ENCODE measurements around the gene FGF4.
"Not testable (repeated sequence)": the region's sequence is repeated elsewhere in the genome, so short reads cannot be mapped to it uniquely, and the experiment has no call there.

The FGF4 gene

DNA sequence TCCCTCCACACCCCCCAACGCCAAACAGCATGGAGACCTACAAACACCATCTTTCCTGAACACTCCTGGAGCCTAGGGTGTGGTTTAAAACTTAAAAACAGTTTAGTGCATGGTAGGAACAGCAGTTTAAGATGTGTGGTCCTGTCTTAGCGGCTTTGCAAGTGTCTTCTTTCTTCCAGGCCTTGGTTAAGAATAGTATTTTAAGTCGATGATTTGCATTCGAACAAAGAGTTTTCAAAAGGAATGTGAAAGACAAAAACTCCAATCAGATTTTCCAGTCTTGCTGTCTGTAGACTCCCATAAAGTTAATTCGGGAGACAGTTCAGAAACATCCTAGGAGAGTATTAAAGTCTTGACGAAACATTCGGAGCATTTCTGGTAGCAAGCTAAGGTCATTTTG, 3.7 kb downstream of the FGF4 start:
- no peak for DNase-seq

DNA sequence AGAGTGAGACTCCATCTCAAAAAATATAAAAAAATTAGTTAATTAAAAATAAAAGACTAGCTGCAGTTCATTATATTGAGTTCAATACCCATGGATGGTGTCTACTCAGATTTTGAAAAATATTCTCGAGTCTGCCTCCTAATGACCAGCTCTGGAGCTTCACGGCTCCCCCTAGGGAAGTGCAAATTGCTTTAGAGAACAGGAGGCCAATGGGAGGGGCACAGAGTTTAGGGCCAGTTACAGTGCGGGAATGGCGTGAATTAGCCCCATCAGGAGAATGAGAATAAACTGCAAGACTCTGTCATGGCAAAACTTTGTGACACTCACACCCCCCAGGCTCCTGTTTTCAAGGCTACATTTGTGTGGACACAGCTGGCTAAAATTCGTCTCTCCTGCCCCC, 4.6 kb downstream of the FGF4 start:
- DNase-seq, result no peak

DNA sequence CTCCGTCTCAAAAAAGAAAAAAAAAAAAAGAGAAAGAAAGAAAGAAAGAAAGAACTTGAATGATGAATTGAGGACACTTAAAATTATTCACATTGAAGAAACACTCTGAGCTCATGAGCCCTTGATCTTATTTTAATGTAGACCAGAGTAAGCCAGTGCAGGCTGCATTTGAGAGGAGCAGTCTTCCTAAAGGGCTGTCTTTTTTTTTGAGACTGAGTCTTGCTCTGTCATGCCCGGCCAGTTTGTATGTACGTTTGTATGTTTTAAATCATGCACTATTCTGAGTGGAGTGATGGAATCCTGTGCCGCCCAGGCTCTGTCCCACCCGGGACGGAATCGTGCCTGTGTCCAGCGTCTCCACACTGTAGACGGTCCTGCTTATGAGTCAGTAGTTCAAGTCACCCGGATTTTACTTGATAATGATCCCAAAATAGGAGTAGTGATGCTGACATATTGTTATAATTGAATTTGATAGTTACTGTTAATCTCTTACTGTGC, 9.6 kb downstream of the FGF4 start:
- no peak for DNase-seq

DNA sequence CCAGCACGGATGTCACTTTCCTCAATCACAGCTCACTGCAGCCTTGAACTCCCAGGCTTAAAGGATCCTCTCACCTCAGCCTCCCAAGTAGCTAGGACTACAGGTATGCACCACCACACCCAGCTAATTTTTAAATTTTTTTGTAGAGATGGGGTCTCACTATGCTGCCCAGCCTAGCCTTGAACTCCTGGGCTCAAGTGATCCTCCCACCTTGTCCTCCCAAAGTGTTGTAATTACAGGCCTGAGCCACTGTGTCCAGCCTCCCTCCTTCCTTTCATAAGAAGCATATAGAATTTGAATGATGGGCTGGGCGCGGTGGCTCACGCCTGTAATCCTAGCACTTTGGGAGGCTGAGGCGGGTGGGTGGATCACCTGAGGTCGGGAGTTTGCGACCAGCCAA, 10.2 kb downstream of the FGF4 start:
- not testable (repeated sequence) for DNase-seq

DNA sequence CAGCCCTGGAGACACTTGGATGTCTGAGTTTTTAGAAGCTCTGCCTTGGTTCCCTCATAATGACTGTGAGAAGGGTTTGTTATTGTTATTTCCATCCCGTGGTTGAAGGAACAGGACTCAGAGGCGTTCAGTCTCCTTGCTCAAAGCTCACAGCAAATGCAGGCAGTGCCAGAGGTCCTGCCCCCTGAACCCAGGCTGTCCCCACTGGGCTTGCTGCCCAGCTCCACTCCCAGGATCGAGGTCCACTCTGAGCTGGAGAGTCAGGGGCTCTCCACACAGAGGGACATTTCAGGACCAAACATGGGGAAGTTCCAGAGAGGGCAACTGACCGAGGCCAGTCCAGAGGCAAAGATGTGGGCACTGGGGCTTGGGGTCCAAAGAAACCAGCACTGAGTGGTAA, 14.8 kb downstream of the FGF4 start:
- DNase-seq, result no peak

DNA sequence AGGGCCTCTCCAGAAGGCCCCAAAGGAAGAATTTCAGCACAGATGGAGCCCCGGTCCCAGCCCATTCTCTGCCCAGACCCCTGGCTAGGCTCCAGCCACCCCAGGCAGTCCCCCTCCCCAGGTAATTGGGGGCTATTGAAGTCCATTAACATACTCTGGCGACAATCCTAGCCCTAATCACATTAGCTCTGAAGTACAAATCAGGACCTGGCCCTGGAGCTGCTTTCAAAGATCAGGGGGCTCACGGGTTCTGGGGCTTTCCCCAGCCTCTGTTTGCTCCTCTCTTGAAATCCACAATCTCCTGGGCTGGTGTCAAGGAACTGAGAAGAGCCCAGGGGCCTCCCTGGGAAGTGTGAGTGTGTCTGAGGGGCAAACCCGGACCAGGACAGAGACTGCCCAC, 22.3 kb downstream of the FGF4 start:
- no peak for DNase-seq

DNA sequence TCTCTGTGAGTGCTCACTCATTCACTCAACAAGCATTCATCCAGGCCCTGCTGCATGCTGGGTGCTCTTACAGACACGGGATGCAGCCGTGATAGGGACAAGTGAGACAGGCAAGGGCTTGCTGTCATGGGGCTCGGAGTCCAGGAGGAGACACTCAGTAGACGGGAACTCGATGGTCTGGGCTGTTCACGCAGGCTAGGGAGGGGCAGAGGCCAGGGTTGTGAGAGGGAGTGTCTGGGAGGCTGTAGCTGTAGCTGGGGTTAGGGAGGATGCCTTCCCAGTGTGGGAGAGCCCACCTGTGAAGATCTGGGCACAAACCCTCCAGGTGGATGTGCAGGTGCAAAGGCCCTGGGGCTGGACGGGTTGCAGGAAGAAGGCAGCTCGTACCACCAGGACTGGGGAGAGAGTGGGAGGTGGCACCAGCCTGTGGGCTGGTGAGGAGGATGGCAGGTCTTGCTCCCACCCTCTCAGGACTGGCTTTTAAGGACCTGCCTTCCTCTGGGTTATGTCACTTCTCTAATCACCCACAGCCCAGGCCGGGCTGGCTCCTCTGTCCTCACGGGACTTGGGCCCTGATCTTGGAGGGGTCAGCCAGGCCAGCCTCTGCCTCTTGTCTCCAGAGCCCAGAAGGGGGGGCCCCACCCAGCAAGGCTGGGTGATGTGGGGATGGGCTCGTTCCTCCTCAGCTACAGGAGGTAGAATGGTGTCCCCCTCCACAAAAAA, 24.1 kb downstream of the FGF4 start:
- DNase-seq, result no peak

DNA sequence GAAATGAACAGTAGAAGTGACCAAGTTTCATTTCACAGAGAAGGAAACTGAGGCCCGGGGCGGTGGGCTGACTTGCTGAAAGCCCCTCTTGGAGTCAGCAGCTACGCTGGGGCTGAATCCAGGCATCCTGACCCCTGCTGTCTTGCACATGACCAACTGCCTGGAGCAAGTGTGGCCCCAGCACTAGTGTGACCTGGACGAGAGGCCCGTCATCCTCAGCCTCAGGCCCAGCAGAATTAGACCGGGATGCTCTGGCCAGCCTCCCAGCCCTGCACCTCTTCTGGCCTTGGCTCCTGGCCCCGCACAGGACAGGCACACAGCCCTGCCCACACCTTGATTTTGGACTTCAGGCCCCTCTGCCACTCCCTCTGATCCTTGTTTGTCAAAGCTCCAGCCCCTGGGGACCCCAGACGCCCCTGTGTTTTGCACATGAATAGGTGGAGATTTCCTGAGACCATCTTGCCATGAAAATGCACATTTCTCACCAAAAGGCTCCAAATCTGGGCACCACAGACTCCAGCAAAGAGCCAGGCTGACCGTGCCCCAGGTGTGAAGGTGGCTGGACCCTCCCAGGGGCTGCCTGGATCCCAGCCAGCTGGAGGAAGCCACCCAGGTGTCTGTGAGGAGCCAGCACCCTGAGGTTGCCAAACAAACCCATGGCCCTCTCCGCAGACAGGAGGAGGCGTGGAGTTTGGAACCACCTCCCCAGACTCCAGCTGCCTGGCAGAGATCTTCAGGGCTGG, 24.9 kb downstream of the FGF4 start:
- DNase-seq, result no peak

DNA sequence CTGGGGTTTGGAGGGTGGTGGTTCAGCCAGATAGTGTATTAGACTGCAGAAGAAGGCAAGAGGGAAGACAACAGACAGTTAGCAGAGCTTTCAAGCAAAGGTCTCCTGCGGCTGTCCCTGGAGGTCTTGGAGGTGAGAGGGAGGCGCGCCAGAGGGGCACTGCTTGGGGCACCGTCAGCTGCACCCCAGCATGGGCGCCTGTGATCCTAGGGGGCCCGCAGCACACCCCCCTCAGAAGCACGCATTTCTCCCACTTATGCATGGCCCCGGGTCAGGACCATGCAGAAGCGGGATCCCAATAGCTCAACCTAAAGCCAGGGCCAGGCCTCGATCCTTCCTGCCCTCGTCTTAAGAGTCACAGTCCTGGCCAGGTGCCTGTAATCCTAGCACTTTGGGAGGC, 26.5 kb downstream of the FGF4 start:
- DNase-seq, result no peak

DNA sequence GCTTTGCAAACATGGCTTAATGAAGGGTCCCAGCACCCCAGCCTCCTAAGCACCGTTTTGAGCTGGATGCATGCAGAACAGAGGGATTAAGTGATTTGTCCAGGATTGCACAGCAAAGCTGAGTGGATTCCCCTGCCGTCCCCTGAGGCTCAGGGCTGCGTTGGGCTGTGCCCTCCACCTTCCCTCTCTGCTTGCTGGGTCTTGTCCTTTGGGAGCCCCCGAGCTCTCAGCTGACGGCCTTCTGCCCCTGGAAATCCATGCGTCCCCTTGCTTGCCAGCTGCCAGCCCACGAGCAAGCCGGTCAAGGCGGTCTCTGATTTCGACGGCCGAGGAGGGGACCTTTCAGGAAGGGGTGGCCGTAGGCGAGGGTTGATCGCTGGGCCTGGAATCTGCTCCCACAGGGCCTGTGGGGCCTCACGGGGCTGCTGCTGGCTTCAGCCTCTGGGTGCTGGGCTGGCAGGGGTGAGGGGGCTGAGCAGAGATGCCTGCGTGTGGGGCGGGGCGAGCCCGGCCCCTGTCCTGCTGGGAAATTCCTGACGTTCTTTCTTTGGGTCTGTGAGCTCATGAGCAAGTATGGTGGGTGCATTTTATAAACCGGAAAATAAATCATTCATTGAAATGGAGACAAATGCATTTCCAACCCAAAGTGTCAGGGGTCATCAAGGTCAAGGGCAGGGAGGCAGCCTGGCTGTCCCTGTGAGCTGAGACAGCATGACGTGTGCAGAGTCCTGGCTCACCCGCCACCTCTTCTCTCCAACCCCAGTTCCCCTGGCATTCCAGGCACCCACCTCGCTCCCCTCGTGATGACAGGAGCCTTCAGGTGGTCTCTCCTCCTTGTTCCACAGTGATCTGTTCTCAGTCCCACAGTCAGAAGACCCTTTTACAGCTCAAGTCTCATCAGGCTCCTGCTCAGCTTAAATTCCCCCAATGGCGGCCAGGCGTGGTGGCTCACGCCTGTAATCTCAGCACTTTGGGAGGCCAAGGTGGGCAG, 28.1 kb downstream of the FGF4 start:
- DNase-seq, result no peak

DNA sequence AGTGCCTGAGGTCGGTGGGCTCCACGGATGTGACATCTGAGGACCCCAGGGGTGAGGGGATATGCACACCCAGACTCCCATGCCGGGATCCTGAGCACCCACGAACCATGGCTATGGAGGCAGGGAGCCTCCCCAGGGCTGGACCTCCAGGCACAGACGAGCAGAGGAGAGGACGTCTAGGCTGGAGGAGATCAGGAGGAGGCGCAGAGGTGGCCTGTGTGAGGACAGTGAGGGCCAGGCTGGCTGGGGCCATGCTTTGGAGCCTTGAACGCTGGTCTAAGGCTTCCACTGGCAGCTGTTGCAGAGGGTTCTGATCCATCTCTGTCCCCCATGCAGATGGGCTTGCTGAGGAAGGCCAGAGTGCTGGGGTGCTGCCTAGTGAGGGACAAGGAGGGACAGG, 29.0 kb downstream of the FGF4 start:
- DNase-seq, result no peak

DNA sequence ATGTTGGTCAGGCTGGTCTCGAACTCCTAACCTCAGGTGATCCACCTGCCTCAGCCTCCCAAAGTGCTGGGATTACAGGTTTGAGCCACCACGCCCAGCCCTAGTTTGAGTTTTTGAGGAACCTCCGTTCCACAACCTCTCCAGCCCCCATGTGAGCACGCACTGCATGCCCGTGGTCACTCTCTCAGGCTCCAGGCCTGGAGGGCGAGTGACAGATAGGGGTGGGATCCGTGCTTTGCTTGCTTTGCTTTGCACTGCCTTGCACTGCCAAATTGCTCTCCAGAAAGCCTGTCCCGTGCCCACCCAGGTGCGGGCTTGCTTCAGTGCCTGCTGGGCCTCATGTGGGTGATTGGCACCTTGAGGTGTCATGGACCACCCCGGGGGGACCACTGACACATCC, 29.9 kb downstream of the FGF4 start:
- DNase-seq, result no peak

DNA sequence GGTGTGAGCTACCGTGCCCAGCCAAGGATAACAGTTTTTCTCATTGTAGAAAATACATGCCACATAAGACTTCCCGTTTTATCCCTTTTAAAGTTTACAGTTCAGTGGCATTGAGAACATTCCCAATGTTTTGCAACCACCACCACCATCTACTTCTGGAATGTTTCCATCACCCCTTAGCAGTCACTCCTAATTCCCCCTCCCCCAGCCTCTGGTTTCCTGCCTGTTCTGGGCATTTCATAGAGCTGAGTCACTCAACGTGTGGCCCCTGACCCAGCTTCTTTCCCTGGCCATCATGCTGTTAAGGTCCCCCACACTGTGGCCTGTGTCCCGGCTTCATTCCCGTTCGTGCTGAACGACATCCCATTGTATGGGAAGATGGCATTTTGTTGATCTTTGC, 30.7 kb downstream of the FGF4 start:
- no peak for DNase-seq

DNA sequence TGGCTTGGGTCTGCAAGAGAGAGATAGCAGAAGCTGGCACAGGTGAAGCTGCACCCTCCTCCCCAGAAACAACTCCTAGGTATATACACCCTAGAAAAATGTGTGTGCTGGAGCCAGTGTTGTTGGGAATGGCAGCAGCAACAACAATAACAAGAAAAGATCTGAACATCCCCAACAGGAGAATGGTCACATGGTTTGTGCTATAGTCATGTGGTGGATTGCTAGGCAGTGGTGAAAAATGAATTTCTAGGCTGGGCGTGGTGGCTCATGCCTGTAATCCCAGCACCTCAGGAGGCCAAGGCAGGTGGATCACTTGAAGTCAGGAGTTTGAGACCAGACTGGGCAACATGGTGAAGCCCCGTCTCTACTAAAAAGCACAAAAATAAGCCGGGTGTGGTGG, 40.3 kb downstream of the FGF4 start:
- no peak for DNase-seq

DNA sequence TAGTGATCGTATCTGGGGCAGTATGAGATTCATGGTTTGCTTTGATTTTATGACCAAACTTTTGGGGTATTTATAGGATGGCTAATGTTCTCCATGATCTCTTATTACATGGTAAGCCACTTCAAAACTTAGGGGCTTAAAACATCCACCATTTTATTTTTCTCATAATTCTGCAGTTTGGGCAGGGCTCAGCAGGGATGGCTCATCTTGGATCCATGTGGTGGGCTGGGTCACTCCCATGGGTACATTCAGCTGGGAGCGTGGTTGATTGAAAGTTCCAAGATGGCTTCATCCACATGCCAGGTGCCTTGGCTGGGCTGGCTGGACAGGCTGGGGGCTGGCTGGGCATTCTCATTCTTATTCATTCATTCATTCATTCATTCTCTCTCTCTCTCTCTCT, 40.8 kb downstream of the FGF4 start:
- DNase-seq, result no peak

DNA sequence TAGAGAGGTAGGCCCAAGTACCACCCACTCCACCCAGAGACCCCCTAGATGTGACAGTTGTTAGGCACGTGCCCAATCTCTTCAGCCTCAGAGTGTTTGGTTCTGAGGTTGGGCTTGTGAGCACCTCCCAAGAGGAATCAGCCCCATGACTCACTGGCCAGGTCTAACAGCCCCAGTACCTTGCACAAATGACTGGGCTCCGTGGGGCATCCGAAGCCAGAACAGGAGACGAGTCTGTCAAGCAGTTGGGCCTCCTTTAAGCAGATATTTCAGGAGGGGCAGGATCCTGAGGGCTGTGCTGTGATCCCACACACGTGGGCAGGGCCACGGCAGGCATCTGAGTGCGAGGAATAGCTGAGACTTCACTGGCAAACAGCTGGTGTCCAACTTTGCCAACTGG, 42.2 kb downstream of the FGF4 start:
- DNase-seq, result no peak

DNA sequence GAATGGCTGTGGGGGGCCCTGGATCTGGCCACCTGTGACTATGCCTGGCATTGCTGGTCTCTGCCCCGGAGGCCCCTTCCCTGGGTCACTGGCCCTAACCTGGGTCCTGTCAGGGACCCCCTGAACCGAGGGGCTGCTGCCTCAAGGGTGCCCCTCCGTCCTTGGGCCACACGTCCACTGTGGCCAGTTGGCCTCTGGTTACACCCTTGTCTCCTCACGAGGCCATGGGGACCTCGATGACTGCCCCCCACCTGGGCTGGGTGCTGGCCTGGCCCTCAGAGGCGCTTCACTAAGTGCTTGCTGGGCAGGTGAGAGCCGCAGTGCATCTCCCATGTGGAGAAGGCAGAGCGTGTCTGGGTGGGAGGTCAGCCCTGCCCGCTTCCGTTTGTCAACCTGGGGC, 44.0 kb downstream of the FGF4 start:
- DNase-seq, result no peak

DNA sequence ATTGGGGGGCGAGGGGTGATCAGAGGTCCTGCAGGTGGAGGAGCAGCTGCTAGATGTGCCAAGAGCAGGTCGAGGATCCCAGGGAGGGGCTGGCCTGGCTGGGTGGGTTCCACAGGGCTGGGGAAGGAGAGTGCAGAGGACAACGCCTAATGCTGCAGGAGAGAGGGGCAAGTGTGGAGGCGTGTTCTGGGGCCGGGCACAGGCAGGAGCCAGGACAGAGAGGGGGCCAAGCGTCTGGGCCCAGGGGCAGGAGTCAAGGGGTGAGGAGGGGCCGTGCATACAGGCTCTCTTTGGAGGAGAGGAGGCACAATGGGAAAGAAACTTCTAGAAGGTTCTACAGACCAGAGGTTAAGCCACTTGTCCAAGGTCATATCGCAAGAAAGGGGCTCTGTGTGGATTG, 44.6 kb downstream of the FGF4 start:
- DNase-seq, result no peak

DNA sequence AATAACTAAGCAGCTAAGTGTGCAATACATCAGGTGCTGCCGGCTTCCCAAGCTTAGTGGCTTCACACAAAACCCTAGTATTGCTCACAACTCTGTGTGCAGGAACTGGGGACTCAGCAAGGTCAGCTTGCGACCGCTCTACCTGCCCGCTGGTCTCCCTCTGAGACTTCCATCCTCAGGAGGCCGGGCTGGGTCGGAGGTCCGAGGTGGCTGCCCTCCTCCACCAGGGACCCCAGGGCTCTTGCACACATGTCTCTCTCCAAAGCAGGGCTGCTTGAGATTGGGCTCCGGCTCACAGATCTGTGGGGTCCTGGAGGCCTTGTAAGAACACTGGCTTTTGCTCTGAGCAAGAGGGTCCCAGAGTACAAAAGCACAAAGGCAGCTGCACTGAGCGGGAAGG, 45.9 kb downstream of the FGF4 start:
- no peak for DNase-seq

DNA sequence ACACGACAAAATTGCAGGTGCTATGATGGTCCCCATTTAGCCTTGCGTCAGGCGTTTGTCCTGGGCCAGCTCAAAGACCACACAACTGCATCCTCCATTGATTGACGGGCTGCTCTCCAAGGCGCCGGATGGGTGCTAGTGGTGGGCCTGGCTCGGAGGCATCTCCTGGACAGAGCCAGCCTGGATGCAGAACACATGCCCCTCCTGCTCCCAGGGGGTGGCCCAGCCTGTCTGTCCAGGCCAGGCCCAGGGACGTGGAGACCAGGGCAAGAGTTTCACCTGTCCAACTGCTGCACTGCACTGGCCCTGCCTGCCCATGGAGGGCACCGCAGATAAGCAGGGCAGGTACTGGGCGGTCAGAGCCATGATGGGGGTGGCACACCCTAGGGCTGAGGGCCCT, 47.9 kb downstream of the FGF4 start:
- no peak for DNase-seq

DNA sequence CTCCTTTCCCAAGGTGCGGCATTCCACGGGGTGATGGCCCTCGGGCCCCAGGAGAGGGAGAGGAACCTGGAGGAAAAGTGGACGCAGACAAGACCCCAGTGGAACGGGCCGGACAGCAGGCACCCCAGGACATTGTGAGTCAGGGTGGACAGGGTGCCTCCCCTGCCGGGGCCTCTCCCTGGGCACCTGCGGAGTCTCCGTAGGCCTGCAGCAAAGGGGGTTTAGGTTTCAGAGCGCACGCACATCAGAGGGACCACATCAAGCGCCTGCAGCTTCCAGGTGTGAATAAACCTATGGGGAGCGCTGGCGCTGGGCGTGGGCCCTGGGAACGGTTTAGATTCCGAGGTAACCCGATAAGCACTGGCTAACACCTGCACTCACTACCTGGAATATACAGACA, 48.7 kb downstream of the FGF4 start:
- DNase-seq, result no peak

DNA sequence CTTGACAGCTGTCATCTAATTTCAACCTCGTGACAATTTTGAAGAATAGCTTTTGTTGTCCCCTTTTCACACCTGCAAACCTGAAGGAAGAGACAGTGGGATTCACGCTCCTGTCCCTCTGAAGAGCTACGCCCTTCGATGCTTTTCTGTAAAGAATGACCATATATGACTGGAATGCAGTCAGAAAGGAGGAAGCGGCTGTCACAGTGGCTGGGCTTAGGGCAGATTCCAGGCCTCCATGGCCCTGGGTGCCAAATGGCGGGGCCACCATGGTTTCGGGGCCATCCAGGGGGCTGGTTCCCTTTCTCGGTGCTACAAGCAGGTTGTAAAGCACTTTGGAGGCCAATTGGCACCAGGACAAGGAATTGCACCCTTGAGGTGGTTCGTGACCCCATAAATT, 49.1 kb downstream of the FGF4 start:
- no peak for DNase-seq

DNA sequence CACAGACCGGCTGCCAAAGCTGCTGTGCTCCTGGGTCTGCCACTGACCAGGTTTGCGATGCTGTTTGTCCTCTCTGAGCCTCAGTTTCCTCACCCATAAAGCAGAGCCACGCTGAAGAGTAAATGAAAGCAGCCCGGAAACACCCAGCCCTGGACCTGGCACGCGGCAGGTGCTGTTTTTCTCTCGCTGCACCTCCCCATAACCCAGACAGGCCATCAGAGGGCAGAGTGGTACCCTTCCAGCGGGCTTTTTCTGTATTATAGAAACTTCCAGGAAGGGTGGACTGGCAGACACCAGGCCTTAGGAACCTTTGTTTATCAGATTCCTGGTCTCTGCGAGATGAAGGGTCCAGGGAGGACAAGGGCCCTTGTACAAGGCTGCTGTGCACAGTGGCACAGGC, 53.4 kb downstream of the FGF4 start:
- no peak for DNase-seq

DNA sequence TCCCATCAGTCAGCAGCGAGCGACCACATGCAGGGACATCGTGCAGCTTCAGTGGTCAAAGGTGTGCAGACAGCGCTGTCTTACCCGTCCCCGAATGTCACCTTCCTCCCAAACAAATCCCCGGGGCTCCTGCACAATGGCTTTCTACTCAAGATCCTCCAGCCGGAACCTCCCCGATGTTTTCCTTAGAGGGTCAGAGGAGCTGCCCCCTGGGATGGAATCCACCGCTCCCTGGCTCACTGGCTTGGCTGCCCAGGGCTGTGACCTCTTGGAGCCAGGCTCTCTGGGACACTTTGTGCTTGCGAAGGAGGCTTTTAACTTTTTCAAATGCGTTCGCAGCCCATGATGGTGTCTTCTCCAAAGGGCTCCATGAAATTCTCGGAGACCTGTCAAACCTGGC, 54.0 kb downstream of the FGF4 start:
- DNase-seq, result no peak

Data from DMS 273 treated with DMSO at 0.1 percent for 48 hours (cell line).